NCI-H1417 (cell line): ENCODE data around the gene ARMS2.

Source experiments
- DNase-seq, 3 experiments: peaks; one replicate each; lab custom pipeline; 2025; lab: John Stamatoyannopoulos, UW

ARMS2 gene

GRCh38 chr10:122471531-122472177 is 17.2 kb downstream of the ARMS2 start:
- no peak for DNase-seq

- no peak for DNase-seq
Observed at GRCh38 chr10:122473116-122473515, 18.7 kb downstream of the ARMS2 start.

- no peak for DNase-seq
Observed at GRCh38 chr10:122474131-122474818, 19.8 kb downstream of the ARMS2 start.

- DNase-seq, result no peak
Observed at GRCh38 chr10:122475100-122475499, 20.6 kb downstream of the ARMS2 start.

- DNase-seq, result peak in 1 of 3 experiments; percentile 6
Observed at GRCh38 chr10:122475591-122476332, 21.3 kb downstream of the ARMS2 start.

GRCh38 chr10:122476333-122476695 is 21.9 kb downstream of the ARMS2 start:
- DNase-seq, result peak; percentile 24 to 70 (median 40)

- DNase-seq, result no peak
Observed at GRCh38 chr10:122477436-122477835, 23.0 kb downstream of the ARMS2 start.

- DNase-seq, result no peak
Observed at GRCh38 chr10:122478971-122479370, 24.5 kb downstream of the ARMS2 start.

GRCh38 chr10:122480146-122480833 is 25.8 kb downstream of the ARMS2 start:
- DNase-seq, result no peak

- DNase-seq, result no peak
Observed at GRCh38 chr10:122481296-122482056, 27.0 kb downstream of the ARMS2 start.

- peak in 1 of 3 experiments; percentile 9 for DNase-seq
Observed at GRCh38 chr10:122484276-122485060, 30.0 kb downstream of the ARMS2 start.

GRCh38 chr10:122485670-122486069 is 31.2 kb downstream of the ARMS2 start:
- DNase-seq, result no peak

GRCh38 chr10:122486406-122487080 is 32.1 kb downstream of the ARMS2 start:
- no peak for DNase-seq

GRCh38 chr10:122487174-122487765 is 32.8 kb downstream of the ARMS2 start:
- DNase-seq, result peak; percentile 52 to 78 (median 77)

GRCh38 chr10:122490268-122490667 is 35.8 kb downstream of the ARMS2 start:
- no peak for DNase-seq

GRCh38 chr10:122490786-122491680 is 36.6 kb downstream of the ARMS2 start:
- no peak for DNase-seq

GRCh38 chr10:122492006-122492405 is 37.6 kb downstream of the ARMS2 start:
- DNase-seq, result no peak

- no peak for DNase-seq
Observed at GRCh38 chr10:122492999-122493481, 38.6 kb downstream of the ARMS2 start.

- no peak for DNase-seq
Observed at GRCh38 chr10:122493761-122494160, 39.3 kb downstream of the ARMS2 start.
